Heart left ventricle (tissue), 16 donors: Measurements from ENCODE around the gene AMIGO3. TPM values are rescaled to one million over a fixed set of nuclear protein-coding genes. Genes with fewer than 3 reads are reported as not detected.
"Not testable (repeated sequence)": the region's sequence is repeated elsewhere in the genome, so short reads cannot be mapped to it uniquely, and the experiment has no call there.

Experiments used
- ATAC-seq, 4 donors: fragments of 200-7000 bp; cut with Tn5 transposase; one replicate each; pipeline ENCODE4 v1.9.1; 2020 to 2022; ENCODE audit warnings: moderate library complexity in 4 of 4, mild to moderate bottlenecking in 3 of 4, moderate number of reproducible peaks in 1 of 4
- DNase-seq, 5 donors: peaks; one replicate each; pipeline ENCODE4 v3.0.0-alpha.2; 2020
- H3K27ac ChIP-seq, 12 donors: fragments of 200-600 bp; sonication (generic) in 4 of 12; one replicate each; pipeline versions ENCODE4 v1.5.0 to v1.8.0; 2016 to 2022; ENCODE audit warnings: mild to moderate bottlenecking in 2 of 12
- H3K27me3 ChIP-seq, 9 donors: fragments of 200-600 bp; sonication (generic) in 2 of 9; one replicate each; pipeline versions ENCODE4 v1.5.1 to v1.8.0; 2016 to 2022; ENCODE audit warnings: mild to moderate bottlenecking in 3 of 9
- H3K36me3 ChIP-seq, 9 donors: fragments of 200-600 bp; sonication (generic) in 2 of 9; one replicate each; pipeline versions ENCODE4 v1.5.0 to v1.8.0; 2018 to 2022; ENCODE audit warnings: mild to moderate bottlenecking in 2 of 9
- H3K4me1 ChIP-seq, 12 donors: fragments of 200-600 bp; sonication (generic) in 4 of 12; one replicate each; pipeline versions ENCODE4 v1.5.0 to v1.8.0; 2016 to 2022; ENCODE audit warnings: mild to moderate bottlenecking in 3 of 12
- H3K4me3 ChIP-seq, 12 donors: fragments of 200-600 bp; sonication (generic) in 4 of 12; one replicate each; pipeline versions ENCODE4 v1.5.0 to v1.8.0; 2017 to 2022; ENCODE audit warnings: mild to moderate bottlenecking in 9 of 12, moderate library complexity in 4 of 12
- H3K9me3 ChIP-seq, 12 donors: fragments of 200-600 bp; sonication (generic) in 4 of 12; one replicate each; pipeline versions ENCODE4 v1.5.0 to v1.8.0; 2016 to 2022; ENCODE audit warnings: mild to moderate bottlenecking in 1 of 12
- CTCF ChIP-seq, 12 donors: fragments of 200-600 bp; sonication (generic) in 4 of 12; IDR thresholded peaks; one replicate each; pipeline versions ENCODE4 v1.5.0 to v1.8.0; 2018 to 2022; ENCODE audit warnings: antibody characterized with exemption in 12 of 12, mild to moderate bottlenecking in 5 of 12
- POLR2A ChIP-seq, 2 donors: fragments of 450-650 bp; IDR thresholded peaks; one replicate each; pipeline ENCODE4 v1.6.1; 2017; ENCODE audit warnings: antibody characterized with exemption in 2 of 2, mild to moderate bottlenecking in 2 of 2, moderate library complexity in 2 of 2
- WGBS, 4 donors: extraction: QIAGEN DNeasy Blood & Tissue Kit in 2 of 4; methylation state at CpG; one replicate each; pipeline versions ENCODE4 v1.1.5 to v1.1.7; 2013 to 2018; 5-methylcytosine and 5-hydroxymethylcytosine counted together
- intact Hi-C, 10 donors: fragments of 100-400 bp; cut with DNase I; formaldehyde crosslinking; loops; one replicate each; pipeline versions ENCODE4 v1.11.1 to v1.14.2; 2022
- polyA plus RNA-seq, 2 donors: library from polyadenylated mRNA; stranded (reverse); fragments of 200-250 nt; gene quantifications; one replicate each; pipeline ENCODE4 v1.2.3, GENCODE V29; 2013
- total RNA-seq, 9 donors: library from RNA; depleted of rRNA in 2 of 9; stranded (reverse); fragments of >200 nt in 2 of 9; fragmentation: NEBNext Ultra II Directional in 3 of 9; extraction: Animal tissue kit (Norgen Biotek cat#: 25700) in 3 of 9; gene quantifications; one replicate each; pipeline versions ENCODE4 v1.1.0 to v1.2.4, GENCODE V29; 2016 to 2023
- donor health status: ischemic (EF 13 %, LVEDD 7.1; RV severe dilation, severe dysfunction).
- donor health status: healthy with polysubstance abuse.
- donor health status: DM: no; HTN: yes; CAD: no.
- donor health status: DM: no; HTN: no; CAD: no.
- donor health status: ischemic (EF 25% LVEDD 6.9; RV normal size, moderate dysfunction).
- donor health status: ischemic (EF 25% LVEDD 5.7; RV mildly dilated, moderate dysfunction).
- donor health status: healthy.
- donor health status: DM: yes; HTN: yes; CAD: no.
- donor health status: ischemic (EF 35%, LVEDD 5.7; RV mildly dilated, moderate dysfunction).
- donor health status: nonischemic (EF 11% LVEDD 7.7; RV severe dilation, severe dysfunction).
- donor health status: DM: yes; HTN: yes; CAD: no.
- donor health status: PGD.
- donor health status: ischemic (EF 29% LVEDD 5.4; RV normal size, mild dysfunction).
- donor health status: nonischemic (EF 23%, LVEDD 6.1; RV moderate dilation, normal function).

The AMIGO3 gene
- total and polyA plus RNA-seq, 11 donors = 0.14 to 1.4 (median 0.69) TPM; not detected in 6

- Histone ChIP-seq H3K9me3 (no peaks in the 10 kb centered on the region), H3K4me3 (peak within 1 kb of the TSS; percentile 73 to 100 (median 97)), H3K4me1 (peaks cover 5 to 53% (median 25%) of the 10 kb centered on the region in 12 donors), H3K27me3 (no peaks in the 10 kb centered on the region), H3K36me3 (peaks cover 0 to 7% (median 1%) of the 10 kb centered on the region in 9 donors), H3K27ac (peak within 1 kb of the TSS; percentile 50 to 92 (median 83))
- WGBS, 4 donors = 0 to 3% (median 2%) methylated on average over 26 to 66 of the region's 66 CpGs
- intact Hi-C loops = no loop called here
- peak in 11 of 12 donors; percentile 12 to 58 (median 42) for TF ChIP-seq CTCF (IDR thresholded peaks at IDR 0.05)
- TF ChIP-seq POLR2A (IDR thresholded peaks at IDR 0.05) = peak in 1 of 2 donors; percentile 72
- peak; percentile 93 to 96 (median 95) for DNase-seq
- peak; percentile 46 to 85 (median 78) for ATAC-seq
These were observed 30.2 kb downstream of the AMIGO3 start, which contains the start of the genes MST1 and RNF123 for GRCh38 chr3:49689046-49689907. MST1 (minus strand) TSS chr3:49689474; CDS start chr3:49688691, 783 bp downstream. RNF123 (plus strand) TSS chr3:49689557; CDS start chr3:49691166, 1,609 bp downstream.

- Histone ChIP-seq H3K4me3 (peak overlapping the region; percentile 73 to 100 (median 97)), H3K27ac (peak overlapping the region; percentile 50 to 92 (median 83)), H3K36me3 (peaks cover 0 to 15% (median 7%) of the 10 kb centered on the region in 9 donors), H3K4me1 (peaks cover 5 to 52% (median 25%) of the 10 kb centered on the region in 12 donors)
- H3K27me3 ChIP-seq, intact Hi-C loops, H3K9me3 ChIP-seq, DNase-seq: not testable (repeated sequence)
- WGBS, 4 donors = 30 to 73% (median 68%) methylated on average over 2 to 7 of the region's 7 CpGs
- peak in 1 of 4 donors; percentile 1 for ATAC-seq
These were observed 31.0 kb downstream of the AMIGO3 start for GRCh38 chr3:49688338-49689045.

GRCh38 chr3:49687424-49687795, 32.1 kb downstream of the AMIGO3 start:
- ATAC-seq, H3K27ac ChIP-seq, intact Hi-C loops, DNase-seq, H3K9me3 ChIP-seq, H3K4me3 ChIP-seq, H3K27me3 ChIP-seq: not testable (repeated sequence)
- Histone ChIP-seq H3K36me3 (peaks cover 0 to 25% (median 17%) of the 10 kb centered on the region in 9 donors), H3K4me1 (peaks cover 5 to 52% (median 25%) of the 10 kb centered on the region in 12 donors)
- WGBS, 4 donors = 82 to 92% (median 89%) methylated on average over 7 to 12 of the region's 12 CpGs

GRCh38 chr3:49686769-49687423, 32.6 kb downstream of the AMIGO3 start:
- peaks cover 5 to 51% (median 25%) of the 10 kb centered on the region in 12 donors for H3K4me1 ChIP-seq
- intact Hi-C loops, H3K27ac ChIP-seq, H3K9me3 ChIP-seq, H3K27me3 ChIP-seq: not testable (repeated sequence)
- WGBS, 4 donors = 12 to 21% (median 12%) methylated on average over 30 to 44 of the region's 44 CpGs
- H3K4me3 ChIP-seq = peak overlapping the region in 10 of 12 donors; percentile 8 to 46 (median 31)
- H3K36me3 ChIP-seq = peaks cover 0 to 31% (median 21%) of the 10 kb centered on the region in 9 donors
- ATAC-seq (peak in 3 of 4 donors; percentile 37 to 50 (median 43)), DNase-seq (peak; percentile 50 to 76 (median 61))

GRCh38 chr3:49686346-49686745, 33.1 kb downstream of the AMIGO3 start:
- DNase-seq, H3K27ac ChIP-seq, intact Hi-C loops, H3K27me3 ChIP-seq, H3K9me3 ChIP-seq: not testable (repeated sequence)
- 1 to 5% (median 3%) methylated on average over 13 to 25 of the region's 29 CpGs; no CpG with 5 or more reads in 1 of the 4 donors for WGBS, 4 donors
- ATAC-seq = peak in 3 of 4 donors; percentile 0 to 3 (median 2)
- H3K36me3 ChIP-seq = peaks cover 0 to 34% (median 27%) of the 10 kb centered on the region in 9 donors
- peak overlapping the region in 10 of 12 donors; percentile 8 to 46 (median 31) for H3K4me3 ChIP-seq
- peaks cover 5 to 45% (median 24%) of the 10 kb centered on the region in 12 donors for H3K4me1 ChIP-seq

GRCh38 chr3:49685846-49686245, 33.6 kb downstream of the AMIGO3 start:
- Histone ChIP-seq H3K4me1 (peaks cover 5 to 40% (median 20%) of the 10 kb centered on the region in 12 donors), H3K36me3 (peaks cover 0 to 38% (median 32%) of the 10 kb centered on the region in 9 donors)
- ATAC-seq, H3K27ac ChIP-seq, H3K9me3 ChIP-seq, DNase-seq, intact Hi-C loops, H3K27me3 ChIP-seq, H3K4me3 ChIP-seq: not testable (repeated sequence)
- WGBS, 4 donors = 25 to 36% (median 27%) methylated on average over 10 to 35 of the region's 36 CpGs; no CpG with 5 or more reads in 1 of the 4 donors

- Histone ChIP-seq H3K4me1 (peaks cover 5 to 33% (median 13%) of the 10 kb centered on the region in 12 donors), H3K36me3 (peaks cover 0 to 46% (median 39%) of the 10 kb centered on the region in 9 donors)
- WGBS, 4 donors = 90 to 95% (median 94%) methylated on average over 8 to 10 of the region's 10 CpGs
- H3K4me3 ChIP-seq, H3K27ac ChIP-seq, H3K27me3 ChIP-seq, DNase-seq, ATAC-seq, H3K9me3 ChIP-seq, intact Hi-C loops: not testable (repeated sequence)
These were observed 34.4 kb downstream of the AMIGO3 start for GRCh38 chr3:49685103-49685502.

- H3K9me3 ChIP-seq, H3K27me3 ChIP-seq, H3K27ac ChIP-seq, intact Hi-C loops, ATAC-seq, DNase-seq, H3K4me3 ChIP-seq: not testable (repeated sequence)
- 89 to 100% (median 94%) methylated on average over 1 to 2 of the region's 2 CpGs for WGBS, 4 donors
- Histone ChIP-seq H3K4me1 (peaks cover 4 to 29% (median 11%) of the 10 kb centered on the region in 12 donors), H3K36me3 (peaks cover 0 to 52% (median 45%) of the 10 kb centered on the region in 9 donors)
These were observed 35.0 kb downstream of the AMIGO3 start for GRCh38 chr3:49684453-49684852.
